HG03097 (cell line): ENCODE measurements around the gene WDR37.
"Not testable (repeated sequence)": the region's sequence is repeated elsewhere in the genome, so short reads cannot be mapped to it uniquely, and the experiment has no call there.

Experiments used
- ATAC-seq: cut with Tn5 transposase; IDR thresholded peaks from one replicate; pipeline ENCODE4 v1.9.1; 2021; ENCODE audit not compliant: unreplicated experiment, low FRiP score

Gene WDR37

DNA sequence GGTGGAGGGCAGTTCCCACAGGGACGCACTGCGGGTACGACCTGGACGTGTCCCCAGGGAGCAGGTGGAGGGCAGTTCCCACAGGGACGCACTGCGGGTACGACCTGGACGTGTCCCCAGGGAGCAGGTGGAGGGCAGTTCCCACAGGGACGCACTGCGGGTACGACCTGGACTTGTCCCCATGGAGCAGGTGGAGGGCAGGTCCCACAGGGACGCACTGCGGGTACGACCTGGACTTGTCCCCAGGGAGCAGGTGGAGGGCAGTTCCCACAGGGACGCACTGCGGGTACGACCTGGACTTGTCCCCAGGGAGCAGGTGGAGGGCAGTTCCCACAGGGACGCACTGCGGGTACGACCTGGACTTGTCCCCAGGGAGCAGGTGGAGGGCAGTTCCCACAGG, 17.4 kb upstream of the WDR37 start:
- ATAC-seq = not testable (repeated sequence)

DNA sequence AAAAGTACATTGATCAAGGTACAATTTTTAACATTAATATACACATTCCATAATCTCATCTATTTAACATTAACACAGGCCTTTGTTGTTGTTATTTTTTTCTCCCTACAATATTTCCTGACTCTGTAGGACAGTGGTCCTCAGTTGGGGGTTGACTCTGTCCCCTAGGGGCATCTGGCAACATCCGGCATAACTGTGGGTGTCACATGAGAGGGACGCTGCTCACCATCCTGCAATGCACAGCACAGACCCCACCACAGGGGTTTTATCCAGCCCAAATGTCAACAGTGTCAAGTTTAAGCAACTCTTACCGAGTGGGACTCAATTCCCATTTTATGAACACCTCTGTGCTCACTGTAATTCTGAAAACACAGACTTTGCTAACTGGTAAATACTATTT, 16.1 kb upstream of the WDR37 start:
- ATAC-seq = no peak

- ATAC-seq = no peak
Measured at GRCh38 chr10:1041514-1041913, 14.7 kb upstream of the WDR37 start.

DNA sequence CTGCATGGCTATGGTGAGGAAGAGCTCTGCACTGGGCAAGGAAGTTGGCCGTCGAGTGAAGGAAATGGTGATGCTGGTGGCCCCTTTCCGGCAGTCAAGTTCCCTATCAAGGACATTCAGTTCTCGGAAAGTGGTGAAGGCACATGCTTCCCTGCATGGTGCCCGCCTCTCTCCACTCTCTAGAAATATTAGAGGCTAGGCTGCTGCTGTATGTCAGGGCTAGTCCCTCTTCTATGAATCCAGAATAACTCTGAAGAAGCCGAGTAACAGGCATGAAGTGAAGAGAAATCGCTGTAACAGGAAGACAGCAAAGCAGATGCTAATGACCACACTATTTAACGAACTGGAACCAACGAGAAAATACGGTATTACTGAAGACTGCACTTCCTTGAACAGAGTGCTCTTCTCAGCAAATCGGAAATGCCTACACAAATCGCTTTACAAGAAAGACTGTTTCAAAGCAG, 12.6 kb upstream of the WDR37 start:
- ATAC-seq = peak; percentile 59

- no peak for ATAC-seq
Measured at GRCh38 chr10:1044146-1044545, 12.0 kb upstream of the WDR37 start.

GRCh38 chr10:1044964-1045363, 11.2 kb upstream of the WDR37 start:
- no peak for ATAC-seq

DNA sequence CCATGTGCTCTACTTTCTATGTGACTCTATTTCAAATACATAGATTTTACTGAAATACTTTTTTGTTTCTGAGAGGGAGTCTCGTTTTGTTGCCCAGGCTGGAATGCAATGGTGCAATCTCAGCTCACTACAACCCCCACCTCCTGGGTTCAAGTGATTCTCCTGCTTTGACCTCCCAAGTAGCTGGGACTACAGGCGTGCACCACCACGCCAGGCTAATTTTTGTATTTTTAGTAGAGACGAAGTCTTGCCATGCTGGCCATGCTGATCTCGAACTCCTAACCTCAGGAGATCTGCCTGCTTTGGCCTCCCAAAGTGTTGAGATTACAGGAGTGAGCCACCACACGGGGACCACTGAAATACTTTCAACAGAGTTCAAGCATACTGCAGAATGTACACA, 10.8 kb upstream of the WDR37 start:
- no peak for ATAC-seq

DNA sequence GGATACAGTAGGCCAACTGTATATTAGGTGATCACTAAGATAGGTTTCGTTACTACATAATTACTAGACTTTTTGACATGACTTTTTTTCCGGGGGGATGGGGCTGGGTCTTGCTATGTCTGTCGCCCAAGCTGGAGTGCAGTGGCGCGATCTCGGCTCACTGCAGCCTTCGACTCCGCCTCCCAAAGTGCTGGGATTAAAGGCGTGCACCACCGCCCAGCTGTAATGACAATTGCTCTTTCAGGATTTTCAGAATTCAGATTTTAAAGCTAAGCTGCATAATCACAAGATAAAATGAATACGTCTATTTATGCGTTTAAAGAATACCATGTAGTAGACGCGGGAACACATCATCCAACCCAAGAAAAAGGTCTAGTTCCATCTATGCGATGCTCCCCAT, 8.2 kb upstream of the WDR37 start:
- ATAC-seq = no peak

GRCh38 chr10:1048349-1048731, 7.8 kb upstream of the WDR37 start:
- no peak for ATAC-seq

- peak; percentile 80 for ATAC-seq
Measured at GRCh38 chr10:1048732-1049424, 7.3 kb upstream of the WDR37 start, which contains the start of gene IDI1. TSS of gene IDI1 (minus strand) at chr10:1049119. CDS start at chr10:1049003, 116 bp downstream.

- no peak for ATAC-seq
Measured at GRCh38 chr10:1049425-1049958, 6.7 kb upstream of the WDR37 start.

- ATAC-seq = no peak
Measured at GRCh38 chr10:1050145-1050544, 6.0 kb upstream of the WDR37 start.

GRCh38 chr10:1050554-1050953, 5.6 kb upstream of the WDR37 start:
- no peak for ATAC-seq

DNA sequence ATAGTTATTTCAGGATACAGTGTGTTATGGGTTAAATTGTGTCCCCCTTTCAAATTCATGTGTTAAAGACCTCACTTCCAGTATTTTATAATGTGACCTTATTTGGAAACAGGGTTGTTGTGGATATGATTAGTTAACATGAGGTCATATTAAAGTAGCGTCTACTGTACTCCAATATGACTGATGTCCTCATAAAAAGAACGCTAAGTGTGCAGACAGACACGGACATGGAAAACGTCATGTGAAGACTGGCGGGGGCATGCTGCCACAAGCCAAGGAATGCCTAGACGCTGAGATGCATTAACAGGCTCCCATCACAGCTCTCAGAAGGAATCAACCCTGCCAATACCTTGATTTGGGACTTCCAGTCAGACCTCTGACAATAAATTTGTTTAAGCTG, 1.5 kb upstream of the WDR37 start:
- no peak for ATAC-seq

DNA sequence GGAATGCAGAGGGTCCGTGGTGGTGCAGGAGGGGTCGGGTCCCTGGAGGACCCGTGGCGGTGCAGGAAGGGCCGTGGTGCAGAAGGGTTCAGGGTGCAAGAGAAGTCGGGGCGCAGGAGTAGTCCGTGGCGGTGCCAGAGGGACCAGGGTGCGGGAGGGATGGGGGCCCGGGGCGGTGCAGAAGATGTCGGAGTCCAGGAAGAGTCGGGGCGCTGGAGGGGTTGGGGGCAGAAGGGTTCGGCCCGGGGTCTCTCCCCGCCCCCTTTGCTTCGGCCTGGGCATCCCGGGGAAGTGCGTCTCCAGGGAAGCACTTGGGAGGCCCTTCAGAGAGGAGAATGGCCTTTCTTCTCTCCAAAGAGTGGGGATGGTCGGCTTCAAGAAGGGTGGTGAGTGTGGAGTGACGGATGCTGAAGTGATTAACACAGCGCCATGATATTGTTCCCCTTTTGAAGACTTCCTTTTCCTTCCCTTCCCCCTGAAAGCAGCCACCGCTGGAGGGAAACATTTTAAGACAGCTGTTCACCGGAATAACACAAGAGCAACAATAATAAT, 997 bp downstream of the WDR37 start:
- ATAC-seq = peak; percentile 18

GRCh38 chr10:1058017-1058416, 1.8 kb downstream of the WDR37 start:
- ATAC-seq = no peak

- ATAC-seq = no peak
Measured at GRCh38 chr10:1059902-1060301, 3.7 kb downstream of the WDR37 start.

DNA sequence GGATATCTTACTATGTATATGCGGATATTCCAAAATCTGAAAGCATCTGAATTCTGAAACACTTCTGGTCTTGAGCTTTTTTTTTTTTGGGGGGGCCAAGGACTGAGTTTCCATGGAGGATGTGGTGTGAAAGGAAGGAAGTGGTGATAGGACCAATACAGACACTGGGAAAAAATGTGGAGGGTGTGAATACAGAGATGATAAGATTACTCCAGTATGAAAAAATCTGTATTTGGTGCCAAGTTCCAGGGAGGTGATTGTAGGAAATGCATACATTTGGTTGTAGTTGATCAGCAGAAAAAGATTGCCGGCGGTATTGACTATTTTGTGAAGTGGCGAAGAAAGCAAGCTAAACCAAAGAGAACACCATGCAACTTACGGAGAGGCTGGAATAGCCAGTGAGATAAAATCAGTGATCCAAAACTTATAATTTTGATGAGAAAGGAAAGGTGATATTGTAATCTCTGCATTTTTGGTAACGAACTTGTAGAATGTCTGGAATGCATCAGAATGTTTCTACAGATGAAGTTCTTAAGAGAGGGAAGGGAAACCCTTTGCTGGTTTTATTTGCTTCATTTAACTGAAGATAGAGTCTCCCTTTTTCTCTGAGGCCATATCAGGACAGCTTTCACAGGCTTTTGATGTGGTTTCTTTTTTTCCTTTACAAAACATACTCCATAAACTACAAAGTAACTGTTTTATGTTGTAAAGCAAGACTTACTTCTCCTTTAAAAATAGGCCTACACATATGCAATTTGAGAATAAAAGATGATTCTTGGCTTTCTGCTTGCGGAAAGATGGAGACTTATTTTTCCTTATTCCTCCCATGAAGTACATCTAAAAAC, 6.0 kb downstream of the WDR37 start:
- ATAC-seq = no peak

DNA sequence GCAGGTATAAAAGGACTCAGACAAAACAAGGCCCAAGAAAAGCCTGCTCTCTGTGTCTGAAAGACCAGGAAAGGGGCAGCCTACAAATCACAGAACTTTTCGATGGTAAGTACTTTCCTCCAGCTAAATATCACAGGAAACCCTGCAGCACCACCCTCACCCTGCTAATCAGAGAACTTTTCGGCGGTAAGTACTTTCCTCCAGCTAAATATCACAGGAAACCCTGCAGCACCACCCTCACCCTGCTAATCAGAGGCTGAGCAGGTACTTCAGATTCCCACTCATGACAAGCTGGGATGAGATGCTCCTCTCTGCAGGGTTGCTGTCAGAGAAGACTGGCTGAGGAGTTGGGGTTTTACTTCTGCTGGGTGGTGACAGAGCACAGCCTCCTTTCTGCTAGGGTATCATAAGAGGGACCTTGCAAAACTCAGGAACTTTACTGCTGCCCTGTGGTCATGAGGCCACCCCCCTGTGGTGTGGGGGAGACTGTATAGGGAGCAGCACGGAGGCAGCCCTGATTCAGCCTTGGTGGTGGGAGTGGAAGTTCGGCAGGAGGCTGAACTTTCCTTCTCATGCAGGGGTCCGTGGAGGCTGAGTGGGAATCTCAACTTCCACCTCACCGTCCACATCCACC, 7.2 kb downstream of the WDR37 start:
- ATAC-seq = no peak

GRCh38 chr10:1064964-1065247, 8.7 kb downstream of the WDR37 start:
- ATAC-seq = no peak

- not testable (repeated sequence) for ATAC-seq
Measured at GRCh38 chr10:1066734-1067133, 10.5 kb downstream of the WDR37 start.
